Raji (cell line): ENCODE data around the gene NR2C1.

Experiments
- POLR2A ChIP-seq: IDR thresholded peaks from 2 replicates; pipeline ENCODE4 v1.6.1; 2011; ENCODE audit warnings: low read depth, low read length, control low read depth; ENCODE audit not compliant: insufficient read depth

The NR2C1 gene

DNA sequence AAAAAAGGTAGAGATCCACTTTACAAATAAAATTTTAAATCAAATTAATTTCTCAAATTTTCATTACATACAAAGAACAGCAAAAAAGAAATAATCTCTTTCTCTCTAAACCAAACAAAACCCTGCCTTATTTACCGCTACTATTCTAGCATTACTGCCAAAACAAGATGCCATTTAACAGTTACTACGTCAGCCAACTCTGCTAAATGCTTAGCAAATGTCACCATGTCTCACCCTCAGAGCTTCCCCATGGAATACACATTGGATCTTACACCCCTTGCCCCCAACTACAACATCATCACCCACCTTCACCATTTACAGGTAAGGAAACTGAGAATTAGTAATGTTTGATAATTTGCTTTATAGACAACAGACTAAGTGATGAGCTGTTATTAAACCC lies 23.0 kb upstream of the NR2C1 start:
- TF ChIP-seq POLR2A, result no peak

- no peak for TF ChIP-seq POLR2A
These were observed 16.0 kb upstream of the NR2C1 start for GRCh38 chr12:95089462-95089861.

GRCh38 chr12:95088379-95088778 lies 15.0 kb upstream of the NR2C1 start:
- TF ChIP-seq POLR2A, result no peak

- TF ChIP-seq POLR2A, result no peak
These were observed 12.2 kb upstream of the NR2C1 start for GRCh38 chr12:95085612-95086011.

DNA sequence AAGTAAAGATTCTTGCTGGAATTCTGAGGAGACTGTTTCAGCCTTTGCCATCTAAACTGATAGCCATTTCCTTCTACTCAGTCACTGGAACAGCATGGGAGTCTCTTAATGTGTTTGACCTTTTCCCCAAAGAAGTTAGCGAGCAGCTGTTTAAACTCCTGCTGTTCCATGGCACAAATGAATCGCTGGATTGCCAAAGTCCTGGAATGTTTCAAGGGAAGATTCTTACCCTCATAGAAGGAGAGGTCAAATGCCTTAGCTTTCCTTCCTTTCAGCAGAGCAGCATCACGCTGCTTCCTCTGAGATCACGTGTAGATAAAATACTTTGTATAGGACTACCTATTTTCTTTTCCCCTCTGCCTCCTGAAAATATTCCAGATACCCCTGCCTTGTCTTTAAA lies 10.5 kb upstream of the NR2C1 start:
- TF ChIP-seq POLR2A, result no peak

DNA sequence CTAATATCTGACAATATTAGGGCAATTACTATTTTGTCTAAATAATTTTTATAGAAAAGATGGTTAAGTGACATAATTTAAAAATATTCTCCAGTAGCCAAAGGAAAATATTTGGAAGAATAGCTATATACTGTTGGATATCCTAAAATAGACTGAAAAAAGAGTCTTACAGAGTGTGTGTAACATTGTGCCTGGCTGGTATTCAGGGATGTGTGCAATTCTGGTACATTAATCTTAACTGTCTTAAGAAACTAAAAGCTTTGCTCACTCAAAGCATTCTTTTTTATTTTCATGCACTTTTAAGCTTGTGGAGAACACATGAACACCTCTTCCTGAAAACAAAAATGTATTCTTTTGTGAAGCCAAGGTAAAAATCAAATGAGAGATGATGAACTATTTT lies 10.1 kb upstream of the NR2C1 start:
- TF ChIP-seq POLR2A, result no peak

DNA sequence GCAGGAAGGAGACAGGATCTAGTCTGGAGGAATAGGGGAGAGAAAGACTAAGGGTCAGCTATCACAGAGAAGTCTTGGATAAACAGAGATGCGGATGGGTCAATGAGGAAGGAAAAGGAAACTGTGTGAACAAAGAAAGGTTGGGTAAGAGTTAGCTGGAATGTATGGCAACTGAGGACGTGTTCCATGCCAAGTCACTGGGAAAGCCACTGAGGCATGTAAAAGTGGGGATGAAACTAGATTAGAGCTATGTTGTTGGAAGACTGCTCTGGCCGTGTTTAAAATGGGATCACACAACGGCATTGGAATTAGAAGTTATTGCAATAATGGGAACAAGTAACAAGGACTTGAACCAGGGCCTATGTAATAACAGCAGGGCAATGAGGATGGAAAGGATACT lies 3.9 kb upstream of the NR2C1 start:
- TF ChIP-seq POLR2A, result no peak

DNA sequence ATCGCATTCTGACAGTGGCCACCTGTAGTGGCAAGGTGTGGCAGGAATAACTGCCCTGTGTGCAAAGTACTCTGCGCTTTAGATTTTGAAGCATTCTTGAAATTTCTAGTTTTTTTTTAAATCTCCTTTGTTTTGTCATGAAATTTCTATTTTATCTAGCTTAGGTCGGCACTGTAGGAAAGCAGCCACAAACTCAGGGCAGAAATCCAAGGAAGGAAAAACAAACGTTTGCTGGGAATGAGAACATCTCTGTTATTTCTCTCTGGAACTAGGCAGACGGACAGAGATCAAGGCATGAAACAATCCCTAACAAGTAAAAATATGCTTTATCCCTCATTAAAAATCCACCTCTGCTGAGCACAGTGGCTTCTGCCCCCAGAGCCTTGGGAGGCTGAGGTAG lies 1.3 kb upstream of the NR2C1 start:
- no peak for TF ChIP-seq POLR2A

DNA sequence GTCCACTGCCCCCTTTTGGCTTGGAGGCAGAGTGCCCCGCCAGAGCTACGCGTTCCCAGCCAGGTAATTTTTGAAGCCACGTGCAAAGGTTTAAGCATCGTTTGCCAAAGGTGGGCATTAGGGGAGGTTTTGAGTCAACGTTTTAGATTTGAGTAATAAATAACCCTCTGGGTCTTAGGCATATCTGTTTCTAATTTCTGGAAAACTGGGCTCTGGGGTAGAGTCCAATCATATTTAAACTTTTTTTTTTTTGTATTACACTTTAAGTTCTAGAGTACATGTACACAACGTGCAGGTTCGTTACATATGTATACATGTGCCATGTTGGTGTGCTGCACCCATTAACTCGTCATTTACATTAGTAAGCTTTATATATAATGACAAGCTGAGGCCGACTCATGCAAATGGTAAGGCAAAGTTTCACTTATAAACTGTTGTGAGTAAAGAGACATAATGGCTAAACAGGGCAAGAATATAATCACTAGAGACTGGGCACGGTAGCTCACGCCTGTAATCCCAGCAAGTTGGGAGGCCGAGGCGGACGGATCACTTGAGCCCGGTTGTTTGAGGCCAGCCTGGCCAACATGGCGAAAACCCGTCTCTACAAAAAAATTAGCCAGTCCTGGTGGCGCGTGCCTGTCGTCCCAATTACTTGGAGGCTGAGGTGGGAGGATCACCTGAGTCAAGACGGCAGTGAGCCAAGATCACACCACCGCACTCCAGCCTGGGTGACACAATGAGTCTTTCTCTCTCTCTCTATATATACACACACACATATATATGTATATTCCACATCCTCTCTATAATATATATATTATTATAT lies 491 bp upstream of the NR2C1 start:
- no peak for TF ChIP-seq POLR2A

GRCh38 chr12:95070378-95070777 lies 3.0 kb downstream of the NR2C1 start:
- no peak for TF ChIP-seq POLR2A

- TF ChIP-seq POLR2A, result no peak
These were observed 7.1 kb downstream of the NR2C1 start for GRCh38 chr12:95066091-95066855.

DNA sequence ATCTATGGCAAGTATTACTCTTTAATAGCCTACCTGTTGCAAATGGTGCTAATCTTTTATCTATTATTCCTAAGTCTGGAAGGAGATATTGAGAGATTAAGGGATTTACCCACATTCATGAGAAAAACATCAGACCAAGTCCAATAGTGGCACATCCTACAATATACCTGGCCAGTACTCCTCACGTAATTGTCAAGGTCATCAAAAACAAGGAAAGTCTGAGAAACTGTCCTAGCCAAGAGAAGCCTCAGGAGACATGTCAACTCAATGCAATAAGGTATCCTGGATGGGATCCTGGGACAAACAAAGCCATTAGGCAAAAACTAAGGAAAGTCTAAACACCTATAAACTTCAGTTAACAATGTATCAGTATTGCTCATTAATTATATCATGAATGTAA lies 12.5 kb downstream of the NR2C1 start:
- TF ChIP-seq POLR2A, result no peak

GRCh38 chr12:95059984-95060383 lies 13.4 kb downstream of the NR2C1 start:
- TF ChIP-seq POLR2A, result no peak

- TF ChIP-seq POLR2A, result no peak
These were observed 16.0 kb downstream of the NR2C1 start for GRCh38 chr12:95057424-95057823.

DNA sequence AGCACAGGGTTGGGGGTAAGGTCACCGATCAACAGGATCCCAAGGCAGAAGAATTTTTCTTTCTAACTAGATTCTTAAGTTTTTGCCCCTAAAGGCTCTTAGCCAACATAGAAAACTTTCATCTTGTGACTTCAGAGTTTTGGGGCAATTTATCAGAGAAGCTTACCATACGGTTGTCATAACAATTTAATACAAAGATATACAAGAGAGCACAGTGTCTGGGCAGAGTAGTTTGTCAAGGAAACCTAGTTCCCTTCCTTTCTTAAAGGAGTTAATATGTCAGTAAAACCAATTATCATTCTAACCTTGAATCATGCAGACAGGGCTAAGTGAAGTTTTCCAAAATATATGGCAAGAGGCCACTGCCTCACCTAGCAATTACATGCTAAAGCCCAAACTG lies 18.4 kb downstream of the NR2C1 start:
- no peak for TF ChIP-seq POLR2A

- TF ChIP-seq POLR2A, result no peak
These were observed 19.2 kb downstream of the NR2C1 start for GRCh38 chr12:95054206-95054605.
